Loucy (cell line): ENCODE measurements around the gene ECHS1.

ENCODE experiments used
- H2AFZ ChIP-seq: fragments of 200-600 bp; sonication (generic); 2 replicates; pipeline ENCODE4 v1.6.0; 2016; ENCODE audit warnings: antibody characterized with exemption, mild to moderate bottlenecking, low read length, moderate library complexity
- H3F3A ChIP-seq: fragments of 200-600 bp; 2 replicates; pipeline ENCODE4 v1.6.0; 2016; ENCODE audit warnings: antibody characterized with exemption, low read depth, mild to moderate bottlenecking
- H3K27me3 ChIP-seq: fragments of 200-600 bp; sonication (generic); 2 replicates; pipeline ENCODE4 v1.6.1; 2014; ENCODE audit warnings: low read length, mild to moderate bottlenecking; ENCODE audit not compliant: insufficient read depth, poor library complexity, severe bottlenecking
- H3K36me3 ChIP-seq: fragments of 200-600 bp; sonication (generic); 2 replicates; pipeline ENCODE4 v1.6.1; 2016; ENCODE audit warnings: low read length; ENCODE audit not compliant: insufficient read depth
- H3K4me1 ChIP-seq: fragments of 200-600 bp; sonication (generic); 2 replicates; pipeline ENCODE4 v1.5.1; 2014; ENCODE audit warnings: low read length, mild to moderate bottlenecking; ENCODE audit not compliant: insufficient read depth, poor library complexity, severe bottlenecking
- H3K4me2 ChIP-seq: fragments of 200-600 bp; sonication (generic); 2 replicates; pipeline ENCODE4 v1.6.0; 2014; ENCODE audit warnings: antibody characterized with exemption, low read length, low read depth, mild to moderate bottlenecking; ENCODE audit not compliant: poor library complexity, severe bottlenecking
- H3K4me3 ChIP-seq: fragments of 200-600 bp; sonication (generic); 2 replicates; pipeline ENCODE4 v1.5.1; 2014; ENCODE audit warnings: low read length, mild to moderate bottlenecking, mixed read lengths; ENCODE audit not compliant: poor library complexity, severe bottlenecking
- H3K79me2 ChIP-seq: fragments of 200-600 bp; sonication (generic); 2 replicates; pipeline ENCODE4 v1.6.1; 2014; ENCODE audit warnings: low read length; ENCODE audit not compliant: insufficient read depth
- H3K9ac ChIP-seq: fragments of 200-600 bp; sonication (generic); 2 replicates; pipeline ENCODE4 v1.6.0; 2014; ENCODE audit warnings: mild to moderate bottlenecking, low read depth, low read length, moderate library complexity; ENCODE audit not compliant: poor library complexity, severe bottlenecking
- H3K9me2 ChIP-seq: fragments of 200-600 bp; sonication (generic); replicated peaks from 2 replicates; pipeline ENCODE4 v1.6.1; 2016; ENCODE audit warnings: low read depth, low read length, mixed read lengths
- H3K9me3 ChIP-seq: fragments of 200-600 bp; sonication (generic); 2 replicates; pipeline ENCODE4 v1.6.1; 2014; ENCODE audit warnings: mild to moderate bottlenecking, antibody characterized with exemption, low read length, low read depth; ENCODE audit not compliant: insufficient read depth
- H4K20me1 ChIP-seq: fragments of 200-600 bp; sonication (generic); 2 replicates; pipeline ENCODE4 v1.6.0; 2014; ENCODE audit warnings: antibody characterized with exemption, low read length, mild to moderate bottlenecking; ENCODE audit not compliant: insufficient read depth, poor library complexity, severe bottlenecking
- EZH2phosphoT487 ChIP-seq: fragments of 200-600 bp; IDR thresholded peaks from 2 replicates; pipeline ENCODE4 v1.6.1; 2018; ENCODE audit warnings: antibody characterized with exemption, mild to moderate bottlenecking, moderate library complexity, borderline replicate concordance
- TF ChIP-seq, protein P1 (sequence below): fragments of 200-600 bp; sonication (generic); conservative IDR thresholded peaks from 2 replicates; pipeline ENCODE4 v1.5.1; 2014; ENCODE audit warnings: mild to moderate bottlenecking, antibody characterized with exemption, low read length

The ECHS1 gene

DNA sequence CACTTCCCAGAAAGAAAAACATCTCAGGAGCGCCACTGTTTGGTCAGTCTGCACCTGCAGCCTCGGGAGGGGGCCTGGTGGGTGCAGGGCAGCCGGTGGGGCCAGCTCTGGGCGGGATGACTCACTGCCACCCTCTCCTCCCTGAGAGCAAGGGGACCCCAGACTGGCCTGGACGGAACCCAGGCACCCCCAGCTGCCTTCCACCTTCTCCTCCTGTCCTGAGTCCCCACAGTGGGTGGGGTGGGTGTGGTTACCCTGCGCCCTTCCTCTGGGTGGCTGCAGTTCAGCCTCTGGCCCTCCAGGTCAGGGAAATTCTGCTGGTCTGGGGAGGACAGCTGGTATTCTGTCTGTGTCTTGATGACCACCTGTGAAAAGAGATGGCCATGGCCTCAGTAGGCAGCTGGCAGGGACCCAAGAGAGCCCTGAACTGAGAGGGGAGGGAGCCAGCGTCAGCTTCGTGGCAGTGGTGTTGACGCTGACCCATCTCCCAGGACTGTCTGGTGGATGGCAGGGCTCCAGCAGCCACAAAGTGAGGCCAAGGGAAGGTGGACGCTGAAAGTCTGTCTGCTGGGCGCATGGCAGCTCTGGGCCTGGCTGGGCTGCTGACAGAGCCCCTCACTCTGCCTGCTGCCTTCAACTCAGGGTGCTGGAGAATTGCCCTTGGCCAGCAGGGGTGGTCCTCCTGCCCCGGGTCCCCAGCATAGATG, 45.4 kb downstream of the ECHS1 start:
- no peak for TF ChIP-seq EZH2phosphoT487
- TF ChIP-seq, protein P1, sequence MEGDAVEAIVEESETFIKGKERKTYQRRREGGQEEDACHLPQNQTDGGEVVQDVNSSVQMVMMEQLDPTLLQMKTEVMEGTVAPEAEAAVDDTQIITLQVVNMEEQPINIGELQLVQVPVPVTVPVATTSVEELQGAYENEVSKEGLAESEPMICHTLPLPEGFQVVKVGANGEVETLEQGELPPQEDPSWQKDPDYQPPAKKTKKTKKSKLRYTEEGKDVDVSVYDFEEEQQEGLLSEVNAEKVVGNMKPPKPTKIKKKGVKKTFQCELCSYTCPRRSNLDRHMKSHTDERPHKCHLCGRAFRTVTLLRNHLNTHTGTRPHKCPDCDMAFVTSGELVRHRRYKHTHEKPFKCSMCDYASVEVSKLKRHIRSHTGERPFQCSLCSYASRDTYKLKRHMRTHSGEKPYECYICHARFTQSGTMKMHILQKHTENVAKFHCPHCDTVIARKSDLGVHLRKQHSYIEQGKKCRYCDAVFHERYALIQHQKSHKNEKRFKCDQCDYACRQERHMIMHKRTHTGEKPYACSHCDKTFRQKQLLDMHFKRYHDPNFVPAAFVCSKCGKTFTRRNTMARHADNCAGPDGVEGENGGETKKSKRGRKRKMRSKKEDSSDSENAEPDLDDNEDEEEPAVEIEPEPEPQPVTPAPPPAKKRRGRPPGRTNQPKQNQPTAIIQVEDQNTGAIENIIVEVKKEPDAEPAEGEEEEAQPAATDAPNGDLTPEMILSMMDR = no peak
- H3F3A ChIP-seq = no peaks in the 10 kb centered on the region
- no peak overlapping the region for H3K9ac ChIP-seq
- H3K9me2 ChIP-seq = no peaks in the 10 kb centered on the region
- no peak overlapping the region for H3K4me2 ChIP-seq
- peaks cover 10% of the 10 kb centered on the region for H3K4me1 ChIP-seq
- no peak overlapping the region for H3K4me3 ChIP-seq
- H3K27me3 ChIP-seq = no peaks in the 10 kb centered on the region
- no peaks in the 10 kb centered on the region for H4K20me1 ChIP-seq
- H3K79me2 ChIP-seq = no peaks in the 10 kb centered on the region
- H3K9me3 ChIP-seq = no peaks in the 10 kb centered on the region
- no peak overlapping the region for H2AFZ ChIP-seq
- H3K36me3 ChIP-seq = no peaks in the 10 kb centered on the region

DNA sequence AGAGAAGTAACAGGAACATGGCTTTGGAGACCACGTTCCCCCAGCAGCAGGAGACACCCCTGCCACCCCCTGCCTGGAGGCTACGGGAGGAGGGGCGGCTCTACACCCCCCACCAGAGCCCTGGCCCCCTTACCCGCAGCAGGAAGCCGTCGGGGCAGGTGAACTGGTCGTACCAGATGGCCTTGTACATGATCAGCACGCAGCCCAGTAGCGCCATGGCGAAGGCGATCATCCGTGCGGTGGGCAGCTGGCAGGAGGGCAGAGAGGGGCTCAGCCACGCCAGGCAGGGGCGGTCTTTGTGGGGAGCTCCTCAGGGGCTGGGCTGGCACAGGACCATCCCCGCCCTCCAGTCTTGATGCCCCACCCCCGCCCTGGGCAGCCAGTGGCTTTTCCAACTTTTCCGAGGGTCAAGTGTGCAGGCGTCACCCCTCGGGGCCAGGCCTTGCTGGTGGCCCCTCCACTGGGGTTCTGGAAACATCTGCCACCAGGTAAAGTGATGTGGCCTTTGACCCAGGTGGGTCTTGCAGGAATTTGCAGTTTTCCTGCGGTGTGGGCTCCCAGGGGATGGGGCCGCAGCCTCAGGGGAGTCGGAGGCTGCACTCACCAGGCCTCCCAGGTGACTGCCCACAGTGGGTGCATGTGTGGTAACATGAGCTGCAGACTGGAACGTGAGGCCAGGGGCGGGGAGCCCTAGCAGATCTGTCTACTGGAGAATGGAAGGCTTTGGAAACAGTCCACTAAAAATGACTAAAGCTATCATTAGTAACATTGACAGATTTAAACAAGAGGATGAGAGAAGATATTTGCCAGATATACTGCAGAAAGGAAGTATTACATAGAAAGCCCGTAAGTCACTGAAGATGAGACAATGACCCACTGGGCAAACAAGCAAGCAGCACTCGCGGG, 46.2 kb downstream of the ECHS1 start:
- Histone ChIP-seq H3F3A (no peaks in the 10 kb centered on the region), H3K9me3 (no peaks in the 10 kb centered on the region), H3K79me2 (no peaks in the 10 kb centered on the region), H3K9ac (no peak overlapping the region), H4K20me1 (no peaks in the 10 kb centered on the region), H3K4me2 (no peak overlapping the region), H2AFZ (no peak overlapping the region), H3K9me2 (no peaks in the 10 kb centered on the region), H3K36me3 (no peaks in the 10 kb centered on the region), H3K4me1 (peaks cover 10% of the 10 kb centered on the region), H3K4me3 (no peak overlapping the region), H3K27me3 (no peaks in the 10 kb centered on the region)
- no peak for TF ChIP-seq EZH2phosphoT487
- TF ChIP-seq, protein P1 = no peak

DNA sequence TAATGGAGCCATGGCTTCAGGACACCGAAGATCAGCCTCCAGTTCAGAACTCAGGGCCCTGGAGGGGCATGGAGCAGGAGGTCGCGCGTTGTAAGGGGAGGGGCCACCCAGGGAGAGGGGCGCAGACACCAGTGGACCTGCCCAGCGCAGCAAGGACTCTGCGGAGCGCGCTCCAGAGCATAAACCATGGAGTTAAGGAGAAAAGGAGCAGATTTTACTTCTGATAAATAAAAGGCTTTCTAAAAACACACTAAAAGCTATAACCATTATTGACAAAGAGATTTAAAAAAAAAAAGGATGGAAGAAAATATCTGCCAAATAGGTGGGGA, 47.0 kb downstream of the ECHS1 start:
- Histone ChIP-seq H3K9ac (no peak overlapping the region), H3K27me3 (no peaks in the 10 kb centered on the region)
- TF ChIP-seq EZH2phosphoT487 = no peak
- TF ChIP-seq, protein P1 = no peak

More for the DNA sequence above, 47.0 kb downstream of the ECHS1 start:
- Histone ChIP-seq H3F3A (no peaks in the 10 kb centered on the region), H3K9me3 (no peaks in the 10 kb centered on the region), H3K79me2 (no peaks in the 10 kb centered on the region), H4K20me1 (no peaks in the 10 kb centered on the region), H3K9me2 (no peaks in the 10 kb centered on the region), H3K4me1 (peaks cover 10% of the 10 kb centered on the region), H3K4me2 (no peak overlapping the region), H3K4me3 (no peak overlapping the region), H2AFZ (no peak overlapping the region), H3K36me3 (no peaks in the 10 kb centered on the region)
